ENCODE results near the gene DIP2B. TPM values are rescaled to one million over a fixed set of nuclear protein-coding genes. Genes with fewer than 3 reads are reported as not detected.

Gene DIP2B
- polyA plus RNA-seq, 1 of the 3 experiments (the other 2 are of a cell fraction), result 6.6 TPM

GRCh38 chr12:50678650-50679365 lies 174.0 kb downstream of the DIP2B start:
- CTCF ChIA-PET, result interaction anchor here (0.7 to 1.1 kb wide), 3 partner anchors 9 to 174 kb away, joined by 3 to 8 read pairs (median 3); partner anchors contain the start of gene DIP2B

More at GRCh38 chr12:50678650-50679365, 174.0 kb downstream of the DIP2B start:
- Histone ChIP-seq H3K4me3 (ENCODE audit: low read depth in 2 of 2, low read length in 1 of 2) (no peak overlapping the region), H3F3A (replicated peaks; ENCODE audit: insufficient read depth) (peaks cover 4% of the 10 kb centered on the region), H3K9me3 (no peaks in the 10 kb centered on the region), H3K27me3 (ENCODE audit: insufficient read depth) (no peaks in the 10 kb centered on the region), H3K4me1 (ENCODE audit: control insufficient read depth in 1 of 2, insufficient read depth in 2 of 2, low read depth in 1 of 2, low read length in 1 of 2) (no peaks in the 10 kb centered on the region), H3K27ac (ENCODE audit: low read depth in 2 of 2, low read length in 1 of 2) (no peak overlapping the region), H3K79me2 (ENCODE audit: insufficient read depth) (no peaks in the 10 kb centered on the region), H3K9me2 (no peaks in the 10 kb centered on the region), H3K9ac (no peak overlapping the region), H3K4me2 (no peak overlapping the region), H4K20me1 (ENCODE audit: insufficient read depth) (no peaks in the 10 kb centered on the region), H3K36me3 (replicated peaks in 1 of 2; ENCODE audit: control insufficient read depth in 1 of 2, insufficient read depth in 2 of 2, low read length in 1 of 2) (peaks cover 32 to 45% of the 10 kb centered on the region in 2 experiments), H2AFZ (ENCODE audit: low read depth) (no peak overlapping the region)
- TF ChIP-seq TCF12 (IDR thresholded peaks at IDR 0.05), result no peak
- no peak for TF ChIP-seq GATA2 (CRISPR knock-in tag; IDR thresholded peaks at IDR 0.05)
- TF ChIP-seq PBX3 (IDR thresholded peaks at IDR 0.05), result no peak
- TF ChIP-seq EP300 (IDR thresholded peaks at IDR 0.05; ENCODE audit: borderline replicate concordance in 1 of 2, low read depth in 1 of 2, low read length in 1 of 2), result no peak
- no peak for TF ChIP-seq IRF3 (IDR thresholded peaks at IDR 0.05; ENCODE audit: low read depth, low read length)
- no peak for TF ChIP-seq CTCF (IDR thresholded peaks at IDR 0.05)
- TF ChIP-seq SMC3 (IDR thresholded peaks at IDR 0.05; ENCODE audit: low read depth, low read length), result no peak
- no peak for TF ChIP-seq RXRA (IDR thresholded peaks at IDR 0.05; ENCODE audit: borderline replicate concordance, low read depth)
- TF ChIP-seq RCOR1 (IDR thresholded peaks at IDR 0.05; ENCODE audit: low read length), result no peak
- TF ChIP-seq YY1 (IDR thresholded peaks at IDR 0.05; ENCODE audit: low read depth), result no peak
- no peak for TF ChIP-seq EZH2phosphoT487 (IDR thresholded peaks at IDR 0.05; ENCODE audit: borderline replicate concordance, low read depth)
- no peak for TF ChIP-seq RAD21 (IDR thresholded peaks at IDR 0.05; ENCODE audit: low read length)
- TF ChIP-seq REST (IDR thresholded peaks at IDR 0.05; ENCODE audit: low read depth, low read length), result no peak
- no peak for TF ChIP-seq JUND (IDR thresholded peaks at IDR 0.05)
- no peak for TF ChIP-seq TEAD4 (IDR thresholded peaks at IDR 0.05; ENCODE audit: borderline replicate concordance, insufficient read depth)
- no peak for TF ChIP-seq NFIC (IDR thresholded peaks at IDR 0.05; ENCODE audit: borderline replicate concordance)
- no peak for TF ChIP-seq ELF1 (IDR thresholded peaks at IDR 0.05)
- no peak for TF ChIP-seq ZBTB33 (IDR thresholded peaks at IDR 0.05; ENCODE audit: borderline replicate concordance, low read depth)
- no peak for TF ChIP-seq USF2 (IDR thresholded peaks at IDR 0.05; ENCODE audit: borderline replicate concordance, low read depth, low read length)
- TF ChIP-seq GABPA (IDR thresholded peaks at IDR 0.05; ENCODE audit: low read depth), result no peak
- 92% methylated on average over 3 of the region's 4 CpGs for WGBS (ENCODE audit: low lambda C conversion rate)
- no peak for DNase-seq
- POLR2A ChIA-PET, result no interaction called here
